Stimulated activated CD4-positive, alpha-beta T cell treated with anti-CD3 and anti-CD28 coated beads, Interleukin-2, amount 100 ng/mL, for 4 hours (primary cell): ENCODE results near the gene HOXB5.

ENCODE experiments used
- DNase-seq: peaks from one replicate; pipeline ENCODE4 v3.0.0-alpha.2; 2020; ENCODE audit warnings: low read depth

HOXB5 gene

GRCh38 chr17:48615963-48616716 lies 22.6 kb upstream of the HOXB5 start:
- no peak for DNase-seq

- DNase-seq = no peak
These were observed 21.7 kb upstream of the HOXB5 start, which contains the start of gene HOXB8 for GRCh38 chr17:48615047-48615962. Gene HOXB8, minus strand, starts transcription at chr17:48615292. Its CDS starts 588 bp downstream, at chr17:48614704.

GRCh38 chr17:48613862-48614694 lies 20.5 kb upstream of the HOXB5 start:
- no peak for DNase-seq

- DNase-seq = no peak
These were observed 19.5 kb upstream of the HOXB5 start for GRCh38 chr17:48612854-48613691.

- DNase-seq = no peak
These were observed 18.9 kb upstream of the HOXB5 start for GRCh38 chr17:48612456-48612853.

- no peak for DNase-seq
These were observed 18.3 kb upstream of the HOXB5 start for GRCh38 chr17:48611681-48612455.

GRCh38 chr17:48611213-48611612 lies 17.6 kb upstream of the HOXB5 start:
- DNase-seq = no peak

GRCh38 chr17:48610282-48611211 lies 17.0 kb upstream of the HOXB5 start, which contains the start of gene HOXB7:
Gene HOXB7, minus strand, starts transcription at chr17:48611017. Its CDS starts 99 bp downstream, at chr17:48610918.
- no peak for DNase-seq

- no peak for DNase-seq
These were observed 16.2 kb upstream of the HOXB5 start for GRCh38 chr17:48609759-48610281.

- DNase-seq = no peak
These were observed 15.5 kb upstream of the HOXB5 start for GRCh38 chr17:48609033-48609432.

- no peak for DNase-seq
These were observed 14.9 kb upstream of the HOXB5 start for GRCh38 chr17:48608494-48608834.

- no peak for DNase-seq
These were observed 13.5 kb upstream of the HOXB5 start for GRCh38 chr17:48606892-48607614.

GRCh38 chr17:48605991-48606891 lies 12.7 kb upstream of the HOXB5 start:
- DNase-seq = no peak

GRCh38 chr17:48605409-48605919 lies 11.9 kb upstream of the HOXB5 start:
- DNase-seq = no peak

- no peak for DNase-seq
These were observed 11.3 kb upstream of the HOXB5 start, which contains the start of gene HOXB6 for GRCh38 chr17:48604770-48605329. Gene HOXB6, minus strand, starts transcription at chr17:48604986. Its CDS starts 6,836 bp downstream, at chr17:48598150.

GRCh38 chr17:48603959-48604769 lies 10.6 kb upstream of the HOXB5 start:
- DNase-seq = no peak
